ENCODE results near the gene PSMD1.
"Not testable (repeated sequence)": the region's sequence is repeated elsewhere in the genome, so short reads cannot be mapped to it uniquely, and the experiment has no call there.

Gene PSMD1

GRCh38 chr2:231117922-231118613 is 61.4 kb downstream of the PSMD1 start:
- DNase-seq, result no peak

- no peak for DNase-seq
Observed at GRCh38 chr2:231118614-231118942, 61.9 kb downstream of the PSMD1 start.

DNA sequence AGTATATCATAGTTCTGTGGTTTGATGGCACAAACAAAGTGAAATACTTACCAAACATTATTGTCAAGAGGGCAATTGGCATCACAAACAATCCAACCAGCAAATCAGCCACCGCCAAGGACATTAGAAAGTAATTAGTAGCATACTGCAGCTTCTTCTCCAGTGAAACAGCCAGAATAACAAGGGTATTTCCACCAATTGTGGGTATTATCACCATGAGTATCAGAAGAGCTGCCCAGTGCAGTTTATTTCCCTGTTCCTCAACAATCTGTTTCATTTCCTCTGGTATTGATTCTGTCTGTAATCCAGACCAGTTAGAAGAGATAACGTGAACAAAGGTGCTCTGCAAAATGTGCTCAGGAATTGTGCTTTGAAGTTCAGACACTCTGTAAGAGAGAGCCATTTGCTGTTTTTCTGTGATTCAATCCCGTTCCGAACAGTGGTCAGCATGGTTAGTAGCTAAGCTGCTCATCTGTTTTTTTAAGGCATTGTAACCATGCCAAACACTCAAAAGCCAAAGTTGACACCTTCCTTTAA is 66.8 kb downstream of the PSMD1 start:
- no peak for DNase-seq

DNA sequence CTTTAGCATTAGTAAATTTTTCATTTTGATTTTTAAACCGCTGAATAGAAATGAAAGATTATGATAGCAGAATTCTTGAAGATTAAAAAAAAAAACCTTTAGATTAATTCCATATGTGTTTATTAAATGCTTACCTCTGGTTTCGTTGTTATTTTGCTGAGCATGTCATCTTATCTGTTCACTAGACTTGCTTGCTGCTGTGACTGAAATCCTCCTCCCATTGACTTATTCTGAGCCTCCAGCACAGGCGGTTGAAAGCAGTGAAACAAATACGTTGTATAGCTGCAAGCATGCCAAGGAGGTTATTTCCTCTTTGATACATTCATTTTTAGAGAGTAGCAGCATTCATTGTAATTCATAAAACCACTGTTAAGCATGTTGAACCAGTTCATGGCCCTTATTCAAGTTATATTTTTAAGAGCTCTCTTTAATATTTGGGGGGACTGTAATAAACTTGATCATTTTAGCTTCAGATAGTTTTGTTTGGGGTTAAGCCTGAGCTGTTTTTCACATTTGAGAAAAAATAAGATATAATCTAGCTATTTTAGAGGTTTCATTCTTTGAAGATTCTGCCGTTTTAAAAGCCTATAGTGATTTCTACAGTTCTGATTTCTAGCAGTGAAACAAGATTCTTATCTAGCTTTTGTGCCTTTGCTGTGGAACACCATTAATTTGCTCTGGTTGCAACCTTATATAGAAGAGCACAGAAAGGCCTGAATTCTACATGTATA is 68.3 kb downstream of the PSMD1 start, which contains the start of gene HTR2B:
Gene HTR2B (minus strand): TSS at position 205 of the 731 bp plus-strand sequence. CDS start 1,278 bp downstream, outside the sequence.
- DNase-seq, result no peak

DNA sequence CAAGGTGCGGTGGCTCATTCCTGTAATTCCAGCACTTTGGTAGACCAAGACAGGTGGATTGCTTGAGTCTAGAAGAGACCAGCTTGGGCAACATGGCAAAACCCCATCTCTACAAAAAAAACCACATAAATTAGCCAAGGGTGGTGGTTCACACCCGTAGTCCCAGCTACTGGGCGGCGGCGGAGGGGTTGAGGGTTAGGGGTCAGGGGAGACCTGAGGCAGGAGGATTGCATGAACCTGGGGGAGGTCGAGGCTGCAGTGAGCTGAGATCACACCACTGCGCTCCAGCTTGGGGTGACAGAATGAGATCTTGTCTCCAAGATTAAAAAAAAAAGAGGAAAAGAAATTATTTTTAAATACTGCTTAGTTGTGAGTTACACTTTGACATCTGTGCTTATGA is 69.5 kb downstream of the PSMD1 start:
- no peak for DNase-seq

DNA sequence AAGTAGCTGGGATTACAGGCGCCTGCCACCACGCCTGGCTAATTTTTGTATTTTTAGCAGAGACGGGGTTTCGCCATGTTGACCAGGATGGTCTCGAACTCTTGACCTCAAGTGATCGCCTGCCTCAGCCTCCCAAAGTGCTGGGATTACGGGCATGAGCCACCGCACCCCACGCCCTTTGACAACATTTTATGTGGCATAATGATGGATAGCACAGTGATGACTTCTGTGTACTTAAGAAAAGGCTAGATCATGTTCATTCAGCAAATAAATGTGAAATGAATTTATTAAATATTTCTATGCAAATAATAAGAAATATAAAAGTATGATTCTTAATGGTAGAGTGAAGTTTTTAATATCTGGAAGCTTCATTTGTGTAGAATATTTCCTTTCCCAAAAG is 70.8 kb downstream of the PSMD1 start:
- no peak for DNase-seq

- DNase-seq, result no peak
Observed at GRCh38 chr2:231127936-231128335, 71.3 kb downstream of the PSMD1 start.

DNA sequence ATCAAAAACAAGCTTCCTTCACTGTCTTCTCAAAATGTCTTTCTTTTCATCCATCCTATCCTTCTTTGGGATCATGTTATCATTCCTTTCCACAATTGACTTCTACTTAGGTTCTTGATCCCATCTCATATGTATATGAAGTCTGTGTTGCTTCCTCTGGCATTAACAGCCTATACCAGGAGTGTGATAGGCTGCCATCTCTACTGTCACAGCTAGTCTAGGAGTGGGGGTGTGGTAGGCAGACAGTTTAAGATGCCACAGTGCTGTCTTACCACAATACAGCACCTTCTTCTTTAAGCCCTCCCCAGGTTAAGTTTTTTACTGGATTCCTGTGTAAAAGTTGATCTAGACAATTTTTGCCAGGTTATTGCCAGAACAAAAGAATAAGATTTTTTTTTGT is 71.9 kb downstream of the PSMD1 start:
- no peak for DNase-seq

DNA sequence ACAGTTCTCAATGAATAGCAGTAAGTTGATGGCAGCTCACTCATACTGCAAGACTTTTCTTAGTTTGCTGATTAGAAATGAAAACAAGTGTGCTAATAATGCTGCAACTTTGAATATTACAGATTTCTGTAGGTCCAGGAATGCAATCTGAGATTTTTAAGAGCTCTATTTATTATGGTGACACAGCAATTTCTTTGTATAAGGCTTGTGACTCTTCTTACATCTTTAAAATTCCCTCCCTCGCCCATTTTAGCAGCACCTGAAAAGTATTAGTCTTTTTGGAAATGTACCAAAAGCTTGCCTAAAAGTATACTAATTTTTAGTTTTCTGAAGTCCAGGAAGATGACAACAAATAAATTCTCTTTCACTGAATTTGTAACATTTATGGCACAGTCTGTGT is 72.5 kb downstream of the PSMD1 start:
- DNase-seq, result no peak

- DNase-seq, result no peak
Observed at GRCh38 chr2:231130336-231131056, 73.8 kb downstream of the PSMD1 start.

GRCh38 chr2:231132129-231132528 is 75.5 kb downstream of the PSMD1 start:
- DNase-seq, result no peak

GRCh38 chr2:231133365-231134099 is 76.9 kb downstream of the PSMD1 start:
- no peak for DNase-seq

- no peak for DNase-seq
Observed at GRCh38 chr2:231134910-231135655, 78.4 kb downstream of the PSMD1 start.

DNA sequence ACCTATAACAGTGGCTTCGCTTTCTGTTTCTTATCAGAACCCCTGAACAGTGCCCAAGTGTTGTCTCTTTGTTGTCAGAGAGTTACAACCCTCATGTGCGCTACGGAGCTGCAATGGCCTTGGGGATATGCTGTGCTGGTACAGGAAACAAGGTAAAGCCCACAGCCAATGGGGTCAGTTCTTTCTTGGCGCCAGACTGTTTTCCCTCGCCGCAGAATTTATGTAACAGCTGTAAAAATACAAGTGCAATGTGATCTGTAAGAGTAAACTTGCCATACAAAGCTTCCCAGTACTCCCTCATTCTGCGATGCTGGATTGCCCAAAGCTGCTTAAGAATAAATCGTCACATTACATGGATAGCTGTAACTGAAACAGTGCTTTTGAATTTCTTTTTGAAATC is 82.0 kb downstream of the PSMD1 start:
- DNase-seq, result no peak

DNA sequence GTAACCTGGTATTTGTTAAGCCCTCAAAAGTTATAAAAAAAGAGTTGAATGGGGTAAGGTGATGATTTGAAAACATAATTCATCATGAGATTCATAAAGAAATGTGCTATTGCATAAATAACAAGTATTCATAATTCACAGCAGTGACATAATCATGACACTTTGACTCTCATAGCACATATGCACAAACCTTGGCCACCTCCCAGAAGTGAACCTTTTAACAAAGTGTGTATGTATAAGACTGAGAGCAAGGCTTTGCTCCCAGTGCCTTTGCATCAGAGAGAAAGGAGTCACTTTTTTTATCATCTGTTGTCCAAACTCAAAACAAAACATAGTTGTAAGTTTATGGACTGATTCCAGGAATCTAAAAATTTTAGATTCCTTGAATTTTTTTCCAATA is 83.1 kb downstream of the PSMD1 start:
- no peak for DNase-seq

GRCh38 chr2:231140808-231141207 is 84.1 kb downstream of the PSMD1 start:
- DNase-seq, result not testable (repeated sequence)

GRCh38 chr2:231144896-231145295 is 88.2 kb downstream of the PSMD1 start:
- no peak for DNase-seq

DNA sequence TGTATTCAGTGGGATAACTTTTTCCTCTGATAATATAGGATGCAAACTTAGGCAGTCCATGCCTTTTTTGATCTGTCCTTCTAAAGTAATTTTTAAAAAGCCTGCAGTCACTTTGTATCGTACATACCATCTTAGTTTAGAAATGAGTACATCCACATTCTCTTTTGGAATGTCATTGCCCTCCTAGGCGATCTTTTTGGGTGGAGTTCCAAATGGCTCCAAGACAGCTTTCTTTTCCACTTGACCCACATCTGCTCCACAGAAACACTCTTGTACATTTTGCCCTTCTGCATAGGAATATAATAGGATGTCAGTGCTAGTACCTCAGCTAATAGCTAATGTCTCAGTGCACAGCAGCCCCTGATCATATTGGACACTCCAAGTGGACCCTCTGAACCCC is 90.0 kb downstream of the PSMD1 start:
- no peak for DNase-seq

GRCh38 chr2:231152800-231153557 is 96.3 kb downstream of the PSMD1 start:
- no peak for DNase-seq

DNA sequence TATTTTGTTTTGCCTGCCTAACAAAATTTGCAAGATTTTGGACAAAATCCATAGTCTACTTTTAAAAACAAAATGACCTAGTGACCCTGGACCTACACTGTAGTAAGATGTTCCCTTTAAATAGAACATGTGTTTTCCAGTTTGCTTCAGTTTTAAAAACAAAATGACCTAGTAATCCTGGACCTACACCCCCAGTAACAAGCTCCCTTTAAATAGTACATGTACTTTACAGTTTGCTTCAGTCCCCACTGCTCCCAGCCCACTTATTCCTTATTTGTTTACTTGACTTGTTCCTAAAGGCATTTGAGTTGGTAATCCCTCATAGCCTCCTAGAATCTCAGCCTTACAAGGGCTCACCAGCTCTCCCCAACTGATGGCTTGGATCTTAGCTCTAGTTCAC is 102.6 kb downstream of the PSMD1 start:
- DNase-seq, result no peak

- DNase-seq, result no peak
Observed at GRCh38 chr2:231160701-231161100, 104.0 kb downstream of the PSMD1 start.

Data from activated CD4-positive, alpha-beta T cell treated with anti-CD3 and anti-CD28 coated beads, Interleukin-2, amount 50 U/mL, for 4 hours (primary cell).